GM15510 (cell line): Measurements from ENCODE around the gene UST.

Experiments
- POLR2A ChIP-seq: IDR thresholded peaks from 3 replicates; pipeline ENCODE4 v1.6.1; 2011; ENCODE audit warnings: borderline replicate concordance; ENCODE audit not compliant: insufficient read length; ENCODE audit errors: extremely low read depth

UST gene

DNA sequence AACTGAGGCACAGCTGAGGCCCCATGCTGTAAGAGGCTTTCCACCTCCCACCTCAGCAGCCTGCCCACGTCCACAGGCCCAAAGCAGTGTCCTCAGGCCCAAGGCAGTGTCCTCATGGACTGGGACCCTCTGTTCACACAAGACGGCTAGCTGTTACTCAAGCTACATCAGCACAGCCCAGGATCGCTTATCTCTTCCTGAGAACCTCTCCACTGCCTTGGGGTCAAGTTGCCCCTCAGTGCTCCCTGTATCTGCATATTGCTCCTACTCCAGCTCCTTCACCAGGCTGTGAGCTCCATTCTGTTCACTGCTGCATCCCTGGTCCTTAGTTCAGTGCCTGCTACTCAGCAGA lies 361.9 kb downstream of the UST start:
- TF ChIP-seq POLR2A: no peak

GRCh38 chr6:149109397-149110070 lies 362.7 kb downstream of the UST start:
- TF ChIP-seq POLR2A: no peak

GRCh38 chr6:149111556-149112115 lies 364.8 kb downstream of the UST start:
- no peak for TF ChIP-seq POLR2A

GRCh38 chr6:149112976-149113375 lies 366.1 kb downstream of the UST start:
- no peak for TF ChIP-seq POLR2A

DNA sequence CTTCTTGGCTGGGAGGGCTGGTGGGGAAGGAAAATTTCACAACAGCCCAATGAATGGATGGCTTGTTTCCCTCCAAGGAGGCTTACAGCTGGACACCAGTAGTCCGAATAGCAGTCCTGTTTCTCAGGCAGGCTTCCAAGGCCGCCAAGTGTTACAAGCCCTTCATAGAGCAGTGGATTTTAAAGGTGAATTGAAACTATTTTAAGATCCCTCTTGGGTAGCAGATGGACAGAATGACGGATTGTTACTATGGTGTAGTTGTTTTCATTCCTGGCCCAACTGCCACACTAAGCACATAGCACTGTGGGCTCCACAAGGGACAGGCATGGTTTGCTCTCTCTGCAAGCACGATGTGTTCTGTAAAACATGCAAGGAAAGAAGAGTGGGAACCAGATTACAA lies 367.3 kb downstream of the UST start:
- TF ChIP-seq POLR2A: no peak

DNA sequence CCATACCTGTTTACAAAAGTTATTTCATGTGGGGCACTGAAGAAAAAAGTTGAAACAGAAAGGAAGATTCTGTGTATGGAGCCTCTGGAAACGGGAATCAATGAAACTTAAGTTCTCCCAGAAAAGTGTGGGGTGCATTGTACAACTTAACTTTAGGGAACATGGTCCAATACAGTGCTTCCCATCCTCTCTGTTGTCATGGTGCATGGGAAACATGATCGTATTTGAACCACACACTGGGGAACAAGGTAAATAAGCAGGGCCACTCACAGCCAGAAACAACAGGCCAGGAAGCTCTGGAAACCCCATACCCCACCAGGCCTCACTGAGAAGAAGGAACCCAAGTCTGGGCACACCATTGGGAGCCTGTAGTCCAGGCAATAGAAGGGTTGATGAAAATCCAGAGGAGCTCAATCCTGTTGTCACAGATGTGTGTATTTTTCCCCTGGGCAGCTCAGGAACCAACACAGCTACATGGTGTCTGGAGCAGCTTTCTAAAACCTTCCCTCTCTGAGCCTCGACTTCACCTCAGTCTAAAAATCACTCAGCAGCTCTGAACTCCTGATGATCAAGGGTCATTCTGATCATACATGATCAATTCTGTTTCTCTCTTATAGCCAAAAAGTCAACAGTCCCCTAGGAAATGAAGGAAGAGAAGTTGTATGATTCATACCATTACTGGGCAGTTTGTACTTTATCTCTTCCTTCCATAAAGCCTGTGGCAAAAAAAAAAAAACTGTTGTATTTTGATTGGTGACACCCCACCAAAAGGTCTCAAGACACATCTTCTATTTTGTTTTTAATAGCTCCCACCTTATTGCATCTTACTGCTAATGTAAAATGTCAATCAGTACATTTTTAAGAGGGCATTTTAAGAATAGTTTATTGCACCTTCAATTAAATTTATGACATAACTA lies 372.2 kb downstream of the UST start:
- no peak for TF ChIP-seq POLR2A

GRCh38 chr6:149122850-149123821 lies 376.3 kb downstream of the UST start:
- TF ChIP-seq POLR2A: no peak

DNA sequence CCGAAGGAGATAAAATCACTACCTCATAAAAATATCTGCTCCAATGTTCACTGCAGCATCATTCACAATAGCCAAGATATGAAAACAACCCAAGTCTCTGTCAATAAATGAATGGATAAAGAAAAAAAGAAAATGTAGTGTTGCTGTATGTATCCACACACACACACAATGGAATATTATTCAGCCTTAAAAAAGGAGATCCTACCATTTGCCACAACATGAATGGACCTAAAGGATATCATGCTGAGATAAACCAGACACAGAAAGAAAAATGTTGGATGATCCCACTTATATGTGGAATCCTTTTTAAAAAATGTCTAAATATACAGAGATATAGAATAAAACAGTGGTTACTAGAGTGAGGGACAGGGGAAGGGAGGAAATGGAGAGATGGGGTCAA lies 378.5 kb downstream of the UST start:
- no peak for TF ChIP-seq POLR2A
